Right ventricle myocardium superior (tissue), 1 donor: ENCODE data around the gene BAZ1A. TPM values are rescaled to one million over a fixed set of nuclear protein-coding genes. Genes with fewer than 3 reads are reported as not detected.
A peak's percentile ranks its signal among the peaks of the same experiment; 100 is the strongest.
"Not testable (repeated sequence)": the region's sequence is repeated elsewhere in the genome, so short reads cannot be mapped to it uniquely, and the experiment has no call there.

Experiments
- ATAC-seq: fragments of 200-7000 bp; cut with Tn5 transposase; one replicate; pipeline ENCODE4 v1.9.1; 2020; ENCODE audit warnings: mild to moderate bottlenecking; ENCODE audit not compliant: poor library complexity
- DNase-seq: peaks from one replicate; pipeline ENCODE4 v3.0.0-alpha.2; 2020
- intact Hi-C: fragments of 100-400 bp; cut with DNase I; formaldehyde crosslinking; loops from one replicate; pipeline ENCODE4 v1.11.2; 2022
- total RNA-seq: library from RNA; stranded (reverse); fragmentation: NEBNext Ultra II Directional; extraction: Animal tissue kit (Norgen Biotek cat#: 25700); gene quantifications from one replicate; pipeline ENCODE4 v1.2.1, GENCODE V29; 2021
- donor health status: DM: no; HTN: yes; CAD: no; lungs with severe emphysema.

The BAZ1A gene
- total RNA-seq, 1 donor from 2014 or later, result 4.6 TPM

DNA sequence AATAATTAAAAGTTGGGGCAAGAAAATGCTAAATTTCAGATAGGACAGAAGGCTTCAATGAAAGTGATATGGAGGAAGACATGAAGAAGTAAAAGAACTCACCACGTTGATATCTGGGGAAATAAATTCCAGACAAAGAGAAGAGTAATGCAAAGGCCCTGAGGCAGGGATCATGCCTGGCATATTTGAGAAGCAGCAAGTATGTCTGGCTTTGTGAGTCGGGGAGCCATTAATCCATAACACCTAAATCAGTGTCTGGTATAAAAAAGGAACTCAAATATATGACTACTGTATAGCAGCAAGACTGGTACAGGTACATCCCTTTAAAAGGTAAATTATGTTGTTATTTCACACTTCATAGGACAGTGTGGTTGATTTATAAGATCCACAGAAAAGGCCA lies 16.4 kb downstream of the BAZ1A start:
- intact Hi-C loops, result no loop called here
- DNase-seq (no peak), ATAC-seq (no peak)

DNA sequence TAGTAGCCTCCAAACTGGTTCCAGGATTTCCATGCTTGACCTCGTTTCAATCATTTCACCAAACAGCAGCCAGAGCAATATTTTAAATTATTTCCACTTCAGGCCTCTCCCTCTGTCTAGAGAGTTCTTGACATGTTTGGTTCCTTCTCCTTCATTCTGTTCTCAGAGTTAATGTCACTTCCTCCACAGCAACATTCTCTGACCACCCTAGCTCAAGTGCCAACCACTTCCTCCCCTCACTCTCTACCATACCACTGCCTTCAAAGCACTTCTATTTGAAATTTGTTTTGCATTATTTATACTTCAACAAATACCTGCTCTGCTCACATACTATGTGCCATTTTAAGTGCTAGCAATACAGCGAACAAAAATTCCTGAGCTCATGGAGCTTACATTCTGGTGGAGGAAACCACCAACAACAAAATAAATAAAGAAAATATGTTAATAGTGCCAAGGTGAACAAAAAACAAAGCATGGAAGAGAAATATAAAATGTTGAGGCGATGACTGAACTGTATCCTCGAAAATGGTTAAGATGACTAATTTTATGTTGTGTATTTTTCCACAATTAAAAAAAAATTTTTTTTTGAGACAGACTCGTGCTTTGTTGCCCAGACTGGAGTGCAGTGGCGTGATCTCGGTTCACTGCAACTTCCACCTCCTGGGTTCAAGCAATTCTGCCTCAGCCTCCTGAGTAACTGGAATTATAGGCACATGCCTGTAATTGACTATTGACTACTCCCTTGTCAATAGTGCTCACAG lies 17.3 kb downstream of the BAZ1A start:
- ATAC-seq (no peak), DNase-seq (no peak)
- intact Hi-C loops, result no loop called here

DNA sequence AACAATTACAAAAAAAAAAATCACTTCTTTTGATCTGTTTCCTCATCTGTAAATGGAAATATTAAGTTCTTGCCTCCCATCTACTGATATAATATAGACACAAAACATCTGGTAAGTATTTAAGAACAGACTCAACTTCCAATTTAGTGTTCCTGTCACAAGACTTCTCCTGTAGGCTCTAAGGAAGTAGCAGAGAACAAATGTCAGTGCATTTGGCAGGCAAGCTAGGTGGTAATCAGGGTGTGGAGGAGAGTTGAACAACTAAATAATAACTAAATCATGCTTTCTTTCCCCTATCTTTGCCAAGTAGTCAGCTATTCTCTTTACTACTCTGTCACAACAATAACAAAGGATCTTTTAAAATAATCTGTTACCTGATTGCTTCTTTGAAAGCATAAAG lies 22.1 kb downstream of the BAZ1A start:
- no peak for ATAC-seq
- intact Hi-C loops, result no loop called here

DNA sequence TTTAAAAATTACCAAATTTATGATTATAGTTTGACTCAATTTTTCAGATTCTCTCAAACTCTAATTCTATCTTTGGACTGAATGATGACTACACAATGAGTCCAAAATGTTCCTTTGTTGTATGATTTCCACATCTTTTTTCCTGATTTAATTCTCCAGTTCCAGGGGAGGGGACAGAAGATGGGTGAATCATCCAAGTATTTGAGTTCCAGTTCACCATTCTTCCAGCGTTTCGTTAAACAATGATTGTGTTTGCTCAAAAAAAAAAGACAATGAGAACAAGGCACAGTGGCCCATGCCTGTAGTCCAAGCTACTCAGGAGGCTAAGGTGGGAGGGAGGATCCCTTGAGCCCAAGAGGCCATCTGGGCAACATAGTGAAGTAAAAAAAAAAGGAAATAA lies 23.8 kb downstream of the BAZ1A start:
- no peak for ATAC-seq
- intact Hi-C loops, result no loop called here
- DNase-seq, result no peak

More for the DNA sequence above, 22.1 kb downstream of the BAZ1A start:
- no peak for DNase-seq

DNA sequence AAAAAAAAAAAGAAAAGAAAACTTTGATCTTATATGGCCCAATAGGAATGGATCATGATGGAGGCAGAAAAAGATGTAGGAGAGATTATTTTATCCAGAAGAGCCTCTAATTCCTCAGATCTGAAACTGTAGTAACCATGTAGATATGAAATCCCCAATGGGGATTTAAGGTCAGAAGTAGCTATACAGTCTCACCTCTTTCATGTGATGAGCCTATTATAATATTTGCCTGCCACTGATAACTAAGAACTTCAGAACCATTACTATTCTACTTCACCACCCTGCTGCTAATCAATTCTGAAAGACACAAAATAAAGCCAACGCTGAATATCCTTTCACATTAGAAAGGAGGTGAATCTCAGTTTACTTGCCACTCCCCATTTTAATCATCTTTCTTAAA lies 29.3 kb downstream of the BAZ1A start:
- ATAC-seq (no peak), DNase-seq (no peak)
- intact Hi-C loops, result no loop called here

DNA sequence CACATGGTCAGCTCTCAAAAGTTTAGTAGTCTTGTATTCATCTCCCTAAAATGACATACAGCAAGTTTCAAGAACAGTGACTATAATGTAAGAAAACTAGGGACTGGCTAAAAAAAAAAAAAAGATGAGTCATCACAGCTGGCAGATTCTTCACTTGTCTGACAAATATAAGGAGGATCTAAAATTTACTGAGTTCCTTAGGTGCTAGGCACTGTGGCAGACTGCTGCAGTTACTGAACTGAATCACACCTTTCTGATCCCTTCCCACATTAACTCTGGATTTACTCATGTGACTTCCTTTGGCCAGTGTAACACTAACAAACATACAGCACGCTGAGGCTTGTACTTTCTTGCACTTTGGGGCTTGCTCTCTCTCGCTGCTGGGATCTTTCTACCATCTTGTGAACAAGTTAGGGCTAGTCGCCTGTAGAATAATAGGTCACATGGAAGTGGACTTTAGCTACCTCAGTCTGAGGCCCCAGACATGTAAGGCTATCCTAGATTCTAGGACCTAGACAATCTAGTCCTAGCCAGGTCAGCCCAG lies 32.1 kb downstream of the BAZ1A start:
- DNase-seq (no peak), ATAC-seq (peak; percentile 48)
- intact Hi-C loops, result no loop called here

DNA sequence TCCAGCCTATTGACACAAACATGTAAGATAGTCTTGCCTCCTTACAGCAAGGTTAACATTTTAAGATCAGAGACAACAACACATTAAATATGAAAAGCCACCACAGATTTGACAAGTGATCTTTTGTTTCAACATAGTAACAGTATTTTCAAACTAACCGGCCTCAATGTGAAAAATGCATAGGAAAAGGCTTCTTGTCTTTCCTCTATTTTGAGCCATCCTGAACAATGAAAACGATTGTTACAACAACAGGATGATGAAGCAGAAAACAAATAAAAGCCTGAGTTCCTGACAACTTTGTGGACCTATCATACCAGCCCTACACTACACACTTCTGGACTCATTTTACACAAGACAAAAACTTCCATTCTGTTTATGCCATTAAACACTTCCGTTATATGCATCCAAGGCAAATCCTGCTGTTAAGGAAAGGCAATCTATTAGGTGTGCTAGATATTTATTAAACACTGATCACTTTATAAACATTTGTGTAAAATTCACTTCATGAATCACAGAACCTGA lies 37.3 kb downstream of the BAZ1A start:
- ATAC-seq (no peak), DNase-seq (no peak)
- intact Hi-C loops, result no loop called here

DNA sequence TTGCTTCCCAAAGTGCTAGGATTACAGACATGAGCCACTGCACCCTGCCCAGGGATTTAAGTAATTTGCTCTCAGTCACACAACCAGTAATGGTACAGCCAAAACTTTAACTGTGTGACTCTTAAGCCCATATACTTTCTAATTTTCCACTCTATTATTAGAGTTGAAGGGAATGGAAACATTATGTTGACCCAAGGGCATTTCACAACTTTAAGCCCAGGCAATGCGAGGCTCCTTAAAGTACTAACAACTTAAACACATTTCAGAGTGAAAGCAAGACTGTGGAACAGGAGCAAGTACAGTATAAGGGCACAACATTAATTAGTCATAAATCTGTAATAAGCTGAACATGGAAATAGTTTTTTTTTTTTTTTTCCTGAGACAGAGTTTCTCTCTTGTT lies 39.8 kb downstream of the BAZ1A start:
- intact Hi-C loops, result no loop called here
- DNase-seq (no peak), ATAC-seq (no peak)

DNA sequence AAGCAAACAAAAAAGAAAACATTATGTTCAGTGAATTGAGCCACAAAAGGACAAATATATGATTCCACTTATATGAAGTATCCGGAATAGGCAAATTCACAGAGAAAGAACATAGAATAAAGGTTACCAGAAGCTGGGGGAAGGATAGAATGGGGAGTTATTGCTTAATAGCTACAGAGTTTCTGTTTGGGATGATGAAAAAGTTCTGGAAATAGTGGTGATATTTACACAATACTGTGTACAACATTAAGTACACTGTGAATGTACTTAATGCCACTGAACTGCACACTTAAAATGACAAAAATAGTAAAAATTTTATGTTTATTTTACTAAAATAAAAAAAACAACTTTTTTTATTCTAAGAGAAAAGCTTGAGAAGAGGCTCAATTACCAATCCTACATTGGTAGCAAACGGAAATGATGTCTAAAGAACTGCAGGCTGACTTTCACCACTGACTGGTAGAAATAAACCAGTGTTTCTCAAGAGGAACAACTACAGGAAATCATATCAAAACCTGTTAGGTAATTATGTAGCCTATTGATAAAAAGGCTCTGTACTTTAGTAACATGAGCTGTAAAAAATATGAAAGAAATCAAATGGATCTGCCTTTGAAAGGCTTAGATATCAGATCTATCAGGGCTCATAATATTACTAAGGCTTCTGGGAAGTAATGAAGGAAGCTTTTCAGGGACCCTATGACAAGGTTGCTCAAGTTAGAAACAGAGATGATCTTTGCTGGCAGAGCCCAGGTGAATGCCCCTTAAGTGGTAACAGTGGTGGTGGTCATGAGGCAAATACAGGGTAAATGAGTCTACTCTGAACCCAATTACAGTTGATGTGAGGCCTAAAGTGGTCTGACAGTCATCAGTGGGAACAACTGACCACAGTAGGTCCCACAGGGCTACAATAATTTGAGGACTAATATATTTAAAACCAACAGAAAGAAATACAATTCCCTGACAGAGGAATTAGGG lies 41.3 kb downstream of the BAZ1A start:
- ATAC-seq (no peak), DNase-seq (no peak)
- intact Hi-C loops, result no loop called here

DNA sequence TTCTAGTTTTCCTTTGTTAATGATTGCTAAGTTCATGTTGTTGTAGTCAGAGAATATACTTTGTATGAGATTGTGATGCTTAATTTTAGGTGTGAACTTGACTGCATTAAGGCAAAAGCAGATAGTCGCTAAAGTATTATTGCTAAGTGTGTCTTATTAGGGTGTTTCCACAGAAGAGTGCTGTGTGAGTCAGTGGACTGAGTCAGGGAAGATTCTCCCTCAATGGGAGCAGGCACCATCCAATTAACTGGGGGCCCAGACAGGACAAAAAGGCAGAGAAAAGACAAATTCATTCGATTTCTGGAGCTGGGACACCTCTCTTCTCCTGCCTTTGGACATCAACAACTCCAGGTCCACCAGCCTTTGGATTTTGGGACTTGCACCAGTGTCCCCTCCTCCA lies 48.5 kb downstream of the BAZ1A start:
- ATAC-seq (no peak), DNase-seq (no peak)
- intact Hi-C loops, result no loop called here

DNA sequence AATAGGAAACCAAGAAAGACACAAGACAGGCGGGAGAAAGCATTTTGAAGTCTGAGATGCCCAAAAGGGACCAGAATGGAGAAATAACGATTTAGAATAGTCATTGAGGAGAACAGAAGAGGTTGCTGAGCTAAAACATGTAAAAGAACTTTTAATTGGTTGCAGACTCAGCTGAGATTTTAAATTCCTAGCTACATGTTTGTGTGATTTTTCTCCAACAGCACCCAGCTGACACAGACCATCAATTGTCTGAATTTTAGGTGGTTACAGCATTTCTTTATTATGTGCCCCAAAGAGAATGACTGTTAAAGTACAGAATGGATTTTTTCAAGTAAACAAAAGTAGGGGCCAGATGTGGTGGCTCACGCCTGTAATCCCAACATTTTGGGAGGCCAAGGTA lies 50.3 kb downstream of the BAZ1A start:
- intact Hi-C loops, result no loop called here

DNA sequence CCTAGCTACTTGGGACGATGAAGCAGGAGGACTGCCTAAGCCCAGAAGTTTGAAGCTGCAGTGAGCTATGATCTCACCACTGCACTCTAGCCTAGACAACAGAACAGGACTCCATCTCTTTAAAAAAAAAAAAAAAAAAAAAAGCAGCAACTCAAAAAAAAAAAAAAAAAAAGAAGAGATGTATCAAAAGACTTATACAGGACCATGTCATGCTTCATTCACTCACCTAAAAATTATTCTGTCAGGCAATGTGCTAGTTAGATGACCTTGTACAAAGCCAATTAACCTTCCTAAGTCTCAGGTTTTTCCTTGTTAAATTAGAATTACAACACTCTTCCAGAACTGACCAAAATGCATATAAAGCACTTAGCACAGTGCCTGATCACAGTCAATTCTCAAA lies 50.9 kb downstream of the BAZ1A start:
- intact Hi-C loops, result no loop called here
- ATAC-seq (no peak), DNase-seq (no peak)

More for the DNA sequence above, 50.3 kb downstream of the BAZ1A start:
- no peak for DNase-seq
- no peak for ATAC-seq

DNA sequence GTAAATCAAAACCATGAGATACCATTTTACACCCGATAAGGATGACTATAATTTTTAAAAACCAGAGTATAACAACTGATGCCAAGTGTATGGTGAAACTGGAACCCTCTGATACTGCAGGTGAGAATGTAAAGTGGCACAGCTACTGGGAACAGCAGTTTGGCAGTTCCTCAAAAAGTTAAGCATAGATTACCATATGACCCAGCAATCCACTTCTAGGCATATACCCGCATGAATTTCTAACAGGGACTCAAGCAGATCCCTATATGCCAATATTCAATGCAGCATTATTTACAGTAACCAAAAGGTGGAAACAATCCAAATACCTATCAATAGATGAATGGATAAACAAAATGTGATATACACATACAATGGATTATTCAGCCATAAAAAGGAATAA lies 57.4 kb downstream of the BAZ1A start:
- ATAC-seq, result no peak
- intact Hi-C loops, result no loop called here
- DNase-seq, result no peak

DNA sequence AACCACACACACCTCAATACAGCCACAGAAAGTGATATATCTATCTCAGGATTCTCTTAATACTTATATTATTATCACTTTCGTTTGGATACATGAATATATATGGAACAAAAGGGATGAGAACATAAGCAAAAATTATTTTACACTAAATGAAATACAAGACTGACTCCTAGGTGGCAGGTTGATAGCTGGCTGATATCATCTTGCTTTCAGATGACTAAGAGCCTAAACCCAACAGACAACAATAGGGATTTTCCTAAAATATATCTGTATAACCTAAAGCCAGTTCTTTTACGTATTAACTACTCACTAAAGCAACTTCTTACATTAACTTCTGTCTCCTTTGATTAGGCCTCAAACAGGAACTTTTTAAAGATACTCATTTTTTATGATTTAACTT lies 65.1 kb downstream of the BAZ1A start:
- ATAC-seq (no peak), DNase-seq (no peak)
- intact Hi-C loops, result no loop called here

DNA sequence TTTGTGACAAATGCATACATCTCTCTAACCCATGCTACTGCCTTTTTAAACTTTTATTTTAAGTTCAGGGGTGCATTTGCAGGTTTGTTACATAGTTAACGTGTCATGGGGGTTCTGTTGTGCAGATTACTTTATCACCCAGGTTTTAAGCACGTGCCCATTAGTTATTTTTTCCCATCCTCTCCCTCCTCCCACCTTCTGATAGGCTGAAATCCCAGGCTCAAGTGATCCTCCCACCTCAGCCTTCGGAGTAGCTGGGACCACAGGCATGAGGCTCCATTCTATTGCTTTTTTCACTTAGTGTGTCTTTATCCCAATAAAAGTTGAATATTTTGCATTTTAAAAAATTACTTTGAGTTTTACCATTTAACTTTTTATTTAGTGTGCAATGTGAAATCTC lies 68.9 kb downstream of the BAZ1A start:
- intact Hi-C loops, result no loop called here

DNA sequence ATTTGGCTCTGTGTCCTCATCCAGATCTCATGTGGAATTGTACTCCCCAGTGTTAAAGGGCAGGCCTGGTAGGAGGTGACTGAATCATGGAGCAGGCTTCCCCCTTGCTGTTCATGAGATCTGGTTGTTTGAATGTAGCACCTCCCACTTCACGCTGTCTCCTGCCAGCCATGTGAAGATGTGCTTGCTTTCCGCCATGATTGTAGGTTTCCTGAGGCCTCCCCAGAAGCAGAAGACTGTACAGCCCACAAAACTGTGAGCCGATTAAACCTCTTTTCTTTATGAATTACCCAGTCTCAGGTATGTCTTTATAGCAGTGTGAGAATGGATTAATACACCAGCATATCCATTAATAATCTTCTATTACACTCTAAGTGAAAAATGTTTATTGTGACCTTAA lies 70.2 kb downstream of the BAZ1A start:
- no peak for DNase-seq
- intact Hi-C loops, result no loop called here
- no peak for ATAC-seq

More for the DNA sequence above, 68.9 kb downstream of the BAZ1A start:
- DNase-seq (no peak), ATAC-seq (no peak)

DNA sequence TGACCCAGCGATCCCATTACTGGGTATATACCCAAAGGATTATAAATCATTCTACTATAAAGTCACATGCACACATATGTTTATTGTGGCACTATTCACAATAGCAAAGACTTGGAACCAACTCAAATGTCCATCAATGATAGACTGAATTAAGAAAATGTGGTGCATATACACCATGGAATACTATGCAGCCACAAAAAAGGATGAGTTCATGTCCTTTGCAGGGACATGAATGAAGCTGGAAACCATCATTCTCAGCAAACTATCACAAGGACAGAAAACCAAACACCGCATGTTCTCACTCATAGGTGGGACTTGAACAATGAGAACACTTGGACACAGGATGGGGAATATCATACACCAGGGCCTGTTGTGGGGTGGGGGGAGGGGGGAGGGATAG lies 76.3 kb downstream of the BAZ1A start:
- intact Hi-C loops, DNase-seq, ATAC-seq: not testable (repeated sequence)

DNA sequence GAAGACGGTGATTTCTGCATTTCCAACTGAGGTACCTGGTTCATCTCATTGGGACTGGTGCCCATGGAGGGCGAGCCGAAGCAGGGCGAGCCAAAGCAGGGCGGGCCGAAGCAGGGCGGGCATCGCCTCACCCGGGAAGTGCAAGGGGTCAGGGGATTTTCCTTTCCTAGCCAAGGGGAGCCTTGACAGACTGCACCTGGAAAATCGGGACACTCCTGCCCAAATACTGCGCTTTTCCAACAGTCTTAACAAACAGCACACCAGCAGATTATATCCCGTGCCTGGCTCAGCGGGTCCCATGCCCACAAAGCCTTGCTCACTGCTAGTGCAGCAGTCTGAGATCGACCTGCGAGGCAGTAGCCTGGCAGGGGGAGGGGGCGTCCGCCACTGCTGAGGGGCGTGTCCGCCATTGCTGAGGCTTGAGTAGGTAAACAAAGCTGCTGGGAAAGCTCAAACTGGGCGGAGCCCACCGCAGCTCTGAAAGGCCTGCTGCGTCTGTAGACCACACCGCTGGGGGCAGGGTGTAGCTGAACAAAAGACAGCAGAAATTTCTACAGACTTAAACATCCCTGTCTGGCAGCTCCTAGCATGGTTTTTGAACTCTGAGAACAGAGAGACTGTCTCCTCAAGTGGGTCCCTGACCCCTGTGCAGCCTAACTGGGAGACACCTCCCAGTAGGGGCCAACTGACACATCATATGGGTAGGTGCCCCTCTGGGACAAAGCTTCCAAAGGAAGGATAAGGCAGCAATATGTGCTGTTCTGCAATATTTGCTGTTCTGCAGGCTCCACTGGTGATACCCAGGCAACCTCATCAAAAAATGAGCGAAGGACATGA lies 77.2 kb downstream of the BAZ1A start:
- no peak for DNase-seq
- intact Hi-C loops, result no loop called here
- no peak for ATAC-seq

DNA sequence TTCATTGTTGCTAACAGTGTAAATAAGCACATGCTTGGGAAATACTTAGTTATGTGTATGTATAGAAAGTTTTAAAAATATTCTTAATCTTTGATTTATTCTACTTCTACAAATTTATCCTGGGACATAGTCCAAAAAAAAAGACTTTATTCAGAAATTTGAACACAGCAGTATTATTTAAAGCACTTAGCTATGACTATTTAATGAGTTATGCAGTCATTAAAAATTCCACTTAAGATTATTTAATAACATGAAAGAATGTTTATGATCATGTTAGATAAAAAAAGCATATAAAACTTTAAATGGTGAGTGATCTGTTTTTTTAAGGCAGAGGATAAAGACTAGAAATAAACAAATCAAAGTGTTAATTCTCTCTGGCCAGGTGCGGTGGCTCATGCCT lies 78.3 kb downstream of the BAZ1A start:
- DNase-seq, result no peak
- no peak for ATAC-seq
- intact Hi-C loops, result no loop called here
